HG03139 (cell line): ENCODE data around the gene OR52R1.
"Not testable (repeated sequence)": the region's sequence is repeated elsewhere in the genome, so short reads cannot be mapped to it uniquely, and the experiment has no call there.

Experiments
- ATAC-seq: cut with Tn5 transposase; IDR thresholded peaks from one replicate; pipeline ENCODE4 v1.9.1; 2021; ENCODE audit not compliant: unreplicated experiment

OR52R1 gene

GRCh38 chr11:4804280-4804679, at the start of gene OR52R1:
Gene OR52R1, minus strand, starts transcription at chr11:4804380. Its CDS starts 0 bp downstream, at chr11:4804380.
- ATAC-seq = no peak

GRCh38 chr11:4851033-4851432, 46.9 kb upstream of the OR52R1 start:
- ATAC-seq = no peak

GRCh38 chr11:4848908-4849532, 44.8 kb upstream of the OR52R1 start, which contains the start of gene OR51S1:
Gene OR51S1, minus strand, starts transcription at chr11:4849208. Its CDS starts 0 bp downstream, at chr11:4849208.
- ATAC-seq = no peak

- no peak for ATAC-seq
These were observed 35.8 kb upstream of the OR52R1 start for GRCh38 chr11:4839851-4840549.

GRCh38 chr11:4830909-4831308, 26.7 kb upstream of the OR52R1 start:
- ATAC-seq = no peak

- no peak for ATAC-seq
These were observed 26.2 kb upstream of the OR52R1 start for GRCh38 chr11:4830346-4830745.

GRCh38 chr11:4826425-4826824, 22.2 kb upstream of the OR52R1 start:
- ATAC-seq = no peak

- ATAC-seq = no peak
These were observed 21.0 kb upstream of the OR52R1 start for GRCh38 chr11:4825132-4825531.

GRCh38 chr11:4821021-4821420, 16.8 kb upstream of the OR52R1 start, which contains the start of gene OR51F2:
Gene OR51F2, plus strand, starts transcription at chr11:4821321. Its CDS starts 101 bp downstream, at chr11:4821422.
- no peak for ATAC-seq

GRCh38 chr11:4809246-4809645, 5.1 kb upstream of the OR52R1 start:
- ATAC-seq = no peak

GRCh38 chr11:4808476-4808875, 4.3 kb upstream of the OR52R1 start:
- no peak for ATAC-seq

GRCh38 chr11:4801316-4801715, 2.9 kb downstream of the OR52R1 start:
- not testable (repeated sequence) for ATAC-seq

- ATAC-seq = no peak
These were observed 5.6 kb downstream of the OR52R1 start for GRCh38 chr11:4798427-4799183.

- no peak for ATAC-seq
These were observed 7.0 kb downstream of the OR52R1 start for GRCh38 chr11:4797206-4797605.

- no peak for ATAC-seq
These were observed 21.7 kb downstream of the OR52R1 start for GRCh38 chr11:4782454-4782853.

GRCh38 chr11:4769838-4770237, 34.3 kb downstream of the OR52R1 start, which contains the start of gene OR51F1:
Gene OR51F1, minus strand, starts transcription at chr11:4769938. Its CDS starts 0 bp downstream, at chr11:4769938.
- ATAC-seq = no peak

GRCh38 chr11:4768094-4768493, 36.1 kb downstream of the OR52R1 start:
- no peak for ATAC-seq

GRCh38 chr11:4766420-4767043, 37.6 kb downstream of the OR52R1 start:
- no peak for ATAC-seq

GRCh38 chr11:4763096-4763495, 41.1 kb downstream of the OR52R1 start:
- ATAC-seq = no peak
